Astrocyte (in vitro differentiated cells and primary cell): ENCODE data around the gene CHST15. TPM values are rescaled to one million over a fixed set of nuclear protein-coding genes. Genes with fewer than 3 reads are reported as not detected.

Source experiments
- DNase-seq: peaks from one replicate; pipeline ENCODE4 v3.0.0-alpha.2; 2010; ENCODE audit warnings: low read depth
- FAIRE-seq: peaks from 2 replicates; lab custom pipeline; 2011; peaks lifted over from hg19 to GRCh38; lab: Jason Lieb, UNC
- H2AFZ ChIP-seq: 2 replicates; pipeline ENCODE4 v1.6.0; 2012; ENCODE audit warnings: low read depth, low read length, inconsistent platforms
- H3K27ac ChIP-seq: 2 replicates; pipeline ENCODE4 v1.5.1; 2011; ENCODE audit warnings: low read depth, low read length, inconsistent platforms
- H3K27me3 ChIP-seq: 2 replicates; pipeline ENCODE4 v1.6.0; 2011; ENCODE audit warnings: low read length, inconsistent platforms; ENCODE audit not compliant: insufficient read depth
- H3K36me3 ChIP-seq: 2 replicates; pipeline ENCODE4 v1.5.1; 2011; ENCODE audit warnings: low read length, inconsistent platforms; ENCODE audit not compliant: insufficient read depth
- H3K4me1 ChIP-seq: 2 replicates; pipeline ENCODE4 v1.5.1; 2011; ENCODE audit warnings: low read length, inconsistent platforms; ENCODE audit not compliant: insufficient read depth
- H3K4me2 ChIP-seq: 2 replicates; pipeline ENCODE4 v1.6.0; 2012; ENCODE audit warnings: low read length, inconsistent platforms
- H3K4me3 ChIP-seq: 2 replicates; pipeline ENCODE4 v1.5.1; 2011; ENCODE audit warnings: low read depth, mild to moderate bottlenecking, low read length, inconsistent platforms; ENCODE audit not compliant: insufficient read depth
- H3K79me2 ChIP-seq: 2 replicates; pipeline ENCODE4 v1.6.0; 2012; ENCODE audit warnings: mild to moderate bottlenecking, low read length, inconsistent platforms; ENCODE audit not compliant: insufficient read depth
- H3K9ac ChIP-seq: 2 replicates; pipeline ENCODE4 v1.6.0; 2012; ENCODE audit warnings: mild to moderate bottlenecking, low read length, inconsistent platforms
- H3K9me3 ChIP-seq: 2 replicates; pipeline ENCODE4 v1.5.1; 2012; ENCODE audit warnings: low read depth, mild to moderate bottlenecking, low read length, inconsistent platforms; ENCODE audit not compliant: insufficient read depth
- H4K20me1 ChIP-seq: 2 replicates; pipeline ENCODE4 v1.6.0; 2012; ENCODE audit warnings: low read length, inconsistent platforms; ENCODE audit not compliant: insufficient read depth
- H3K27ac Mint-ChIP-seq: one replicate; pipeline ENCODE4 v1.8.0; 2021; ENCODE audit warnings: mild to moderate bottlenecking, mixed read lengths; ENCODE audit not compliant: unreplicated experiment
- H3K27me3 Mint-ChIP-seq: one replicate; pipeline ENCODE4 v1.8.0; 2021; ENCODE audit warnings: low read depth, mixed read lengths; ENCODE audit not compliant: unreplicated experiment
- H3K36me3 Mint-ChIP-seq: one replicate; pipeline ENCODE4 v1.8.0; 2021; ENCODE audit warnings: low read depth, mixed read lengths; ENCODE audit not compliant: unreplicated experiment
- H3K4me1 Mint-ChIP-seq: one replicate; pipeline ENCODE4 v1.8.0; 2021; ENCODE audit warnings: low read depth, mixed read lengths; ENCODE audit not compliant: unreplicated experiment
- H3K4me3 Mint-ChIP-seq: one replicate; pipeline ENCODE4 v1.8.0; 2021; ENCODE audit warnings: mild to moderate bottlenecking, moderate library complexity, mixed read lengths; ENCODE audit not compliant: unreplicated experiment
- H3K9me3 Mint-ChIP-seq: one replicate; pipeline ENCODE4 v1.8.0; 2021; ENCODE audit warnings: mild to moderate bottlenecking, mixed read lengths; ENCODE audit not compliant: unreplicated experiment
- CTCF ChIP-seq: IDR thresholded peaks from 2 replicates; pipeline ENCODE4 v1.5.1; 2011; ENCODE audit warnings: low read depth, mild to moderate bottlenecking, inconsistent platforms, low read length, moderate library complexity; ENCODE audit not compliant: insufficient read depth
- EZH2 ChIP-seq: IDR thresholded peaks from 2 replicates; pipeline ENCODE4 v1.6.1; 2012; ENCODE audit warnings: mild to moderate bottlenecking, low read length, inconsistent platforms; ENCODE audit not compliant: insufficient read depth
- total RNA-seq: library from RNA; stranded (reverse); gene quantifications from 2 replicates; pipeline ENCODE4 v1.2.1, GENCODE V29; 2021

The CHST15 gene
- total RNA-seq, 1 donor from 2014 or later: 20.6 TPM

DNA sequence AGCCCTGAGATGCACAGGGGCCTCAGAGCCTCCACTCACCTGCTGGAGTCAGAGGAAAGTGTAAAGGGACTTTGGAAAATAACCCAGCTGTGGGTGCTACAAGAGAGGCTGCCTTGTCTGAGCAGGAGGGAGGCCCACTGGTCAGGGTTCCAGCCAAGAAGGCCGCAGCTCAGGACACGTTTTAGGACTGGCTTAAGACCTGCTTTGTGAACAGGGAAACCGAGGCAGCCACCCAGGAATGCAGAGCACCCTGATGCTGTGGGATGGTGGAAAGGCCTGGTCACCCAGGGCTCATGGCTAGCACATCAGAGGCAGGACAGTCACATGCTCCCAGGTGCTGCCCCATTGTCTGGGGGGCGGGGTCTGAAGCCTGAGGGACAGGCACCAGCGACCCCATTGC, 38.9 kb upstream of the CHST15 start:
- H3K9ac ChIP-seq: no peak overlapping the region
- peaks cover 9% of the 10 kb centered on the region for H3K27me3 ChIP-seq
- TF ChIP-seq CTCF: no peak
- H3K9me3 Mint-ChIP-seq: no peaks in the 10 kb centered on the region
- no peaks in the 10 kb centered on the region for H3K36me3 ChIP-seq
- H3K27ac Mint-ChIP-seq: no peak overlapping the region
- peaks cover 29% of the 10 kb centered on the region for H3K27me3 Mint-ChIP-seq
- peaks cover 10% of the 10 kb centered on the region for H3K4me1 Mint-ChIP-seq
- H3K4me2 ChIP-seq: no peak overlapping the region
- no peak overlapping the region for H3K4me3 Mint-ChIP-seq
- no peaks in the 10 kb centered on the region for H3K9me3 ChIP-seq
- H3K4me3 ChIP-seq: no peak overlapping the region
- H3K36me3 Mint-ChIP-seq: no peaks in the 10 kb centered on the region
- H3K27ac ChIP-seq: no peak overlapping the region
- no peak overlapping the region for H2AFZ ChIP-seq
- no peaks in the 10 kb centered on the region for H3K4me1 ChIP-seq
- H3K79me2 ChIP-seq: no peaks in the 10 kb centered on the region
- no peak for FAIRE-seq
- no peak for DNase-seq
- no peaks in the 10 kb centered on the region for H4K20me1 ChIP-seq

DNA sequence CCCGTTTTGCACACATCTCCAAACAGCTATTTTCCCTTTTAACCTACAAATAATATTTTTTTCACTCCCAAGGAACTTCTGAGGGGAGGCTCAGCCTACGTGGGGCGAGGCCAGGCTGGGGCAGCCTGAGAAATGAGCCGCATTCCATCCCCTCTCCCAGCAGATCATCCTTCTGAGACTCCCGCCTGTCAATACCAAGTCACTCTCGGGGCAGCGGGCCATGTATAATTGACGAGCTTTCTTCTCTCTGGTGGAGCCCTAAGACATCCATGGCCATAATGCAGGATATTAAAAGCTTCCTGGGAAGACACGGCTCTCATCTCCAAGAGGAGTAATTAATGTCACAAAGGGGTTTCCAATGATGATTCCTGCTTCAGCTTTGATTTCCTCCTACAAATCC, 37.8 kb upstream of the CHST15 start:
- H3K36me3 ChIP-seq: no peaks in the 10 kb centered on the region
- Mint-ChIP-seq H3K27ac (no peak overlapping the region), H3K36me3 (no peaks in the 10 kb centered on the region), H3K4me3 (no peak overlapping the region), H3K9me3 (peaks cover 2% of the 10 kb centered on the region), H3K27me3 (peaks cover 31% of the 10 kb centered on the region), H3K4me1 (peaks cover 10% of the 10 kb centered on the region)
- no peaks in the 10 kb centered on the region for H3K4me1 ChIP-seq
- no peak for DNase-seq
- TF ChIP-seq EZH2 (no peak), CTCF (no peak)
- no peak overlapping the region for H3K4me3 ChIP-seq
- no peaks in the 10 kb centered on the region for H3K79me2 ChIP-seq
- H3K9ac ChIP-seq: no peak overlapping the region
- no peaks in the 10 kb centered on the region for H4K20me1 ChIP-seq
- H3K27ac ChIP-seq: no peak overlapping the region
- H3K27me3 ChIP-seq: peaks cover 9% of the 10 kb centered on the region
- H3K4me2 ChIP-seq: no peak overlapping the region
- H2AFZ ChIP-seq: no peak overlapping the region
- no peaks in the 10 kb centered on the region for H3K9me3 ChIP-seq
- no peak for FAIRE-seq

- Mint-ChIP-seq H3K9me3 (peaks cover 2% of the 10 kb centered on the region), H3K27me3 (peaks cover 31% of the 10 kb centered on the region), H3K27ac (no peak overlapping the region), H3K4me1 (peaks cover 10% of the 10 kb centered on the region), H3K36me3 (no peaks in the 10 kb centered on the region), H3K4me3 (no peak overlapping the region)
- Histone ChIP-seq H3K9ac (no peak overlapping the region), H3K9me3 (no peaks in the 10 kb centered on the region), H3K27me3 (peaks cover 9% of the 10 kb centered on the region), H2AFZ (no peak overlapping the region), H3K79me2 (no peaks in the 10 kb centered on the region), H3K36me3 (no peaks in the 10 kb centered on the region), H3K4me3 (no peak overlapping the region), H3K27ac (no peak overlapping the region), H3K4me1 (no peaks in the 10 kb centered on the region), H4K20me1 (no peaks in the 10 kb centered on the region), H3K4me2 (no peak overlapping the region)
- DNase-seq: no peak
- no peak for FAIRE-seq
- TF ChIP-seq CTCF (no peak), EZH2 (no peak)
Observed at GRCh38 chr10:124130198-124130900, 37.0 kb upstream of the CHST15 start.
